Stimulated activated CD8-positive, alpha-beta memory T cell treated with anti-CD3 and anti-CD28 coated beads, Interleukin-7, amount 100 ng/mL, for 1 hour (primary cell): ENCODE data around the gene MYCBP2.
"Not testable (repeated sequence)": the region's sequence is repeated elsewhere in the genome, so short reads cannot be mapped to it uniquely, and the experiment has no call there.

Source experiments
- DNase-seq, 2 donors: peaks; one replicate each; pipeline ENCODE4 v3.0.0-alpha.2; 2020; ENCODE audit warnings: low read depth in 2 of 2

Gene MYCBP2

DNA sequence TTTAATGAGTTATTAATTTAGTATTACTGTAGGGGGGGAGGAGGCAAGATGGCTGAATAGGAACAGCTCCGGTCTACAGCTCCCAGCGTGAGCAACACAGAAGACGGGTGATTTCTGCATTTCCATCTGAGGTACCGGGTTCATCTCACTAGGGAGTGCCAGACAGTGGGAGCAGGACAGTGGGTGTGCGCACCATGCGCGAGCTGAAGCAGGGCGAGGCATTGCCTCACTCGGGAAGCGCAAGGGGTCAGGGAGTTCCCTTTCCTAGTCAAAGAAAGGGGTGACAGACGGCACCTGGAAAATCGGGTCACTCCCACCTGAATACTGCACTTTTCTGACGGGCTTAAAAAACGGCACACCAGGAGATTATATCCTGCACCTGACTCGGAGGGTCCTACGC is 127.9 kb downstream of the MYCBP2 start:
- not testable (repeated sequence) for DNase-seq

DNA sequence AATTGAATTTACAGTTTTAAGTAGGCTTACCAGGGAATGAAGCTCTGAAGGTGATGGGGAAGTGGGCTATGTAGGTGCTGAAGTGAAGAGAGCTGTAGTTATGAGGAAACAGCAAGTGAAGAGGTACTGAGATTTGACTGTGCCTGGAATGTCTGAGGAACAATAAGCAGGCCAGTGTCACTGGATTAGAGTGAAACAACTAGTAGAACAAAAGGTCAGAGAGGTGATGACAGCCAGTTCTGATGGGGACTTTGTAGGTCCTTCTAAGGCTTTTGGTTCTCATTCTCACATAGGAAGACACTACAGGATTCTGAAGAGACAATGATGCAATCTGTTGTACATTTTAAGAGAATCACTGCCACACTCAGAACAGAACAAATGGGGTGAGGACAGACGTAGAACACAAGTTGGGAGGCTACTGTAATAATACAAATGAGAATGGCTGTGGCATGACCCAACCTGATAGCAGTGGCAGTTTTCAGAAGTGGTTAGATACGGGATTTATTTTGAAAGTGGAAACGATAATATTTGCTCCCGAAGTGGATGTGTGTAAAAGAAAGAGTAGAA is 130.8 kb downstream of the MYCBP2 start:
- DNase-seq: no peak

DNA sequence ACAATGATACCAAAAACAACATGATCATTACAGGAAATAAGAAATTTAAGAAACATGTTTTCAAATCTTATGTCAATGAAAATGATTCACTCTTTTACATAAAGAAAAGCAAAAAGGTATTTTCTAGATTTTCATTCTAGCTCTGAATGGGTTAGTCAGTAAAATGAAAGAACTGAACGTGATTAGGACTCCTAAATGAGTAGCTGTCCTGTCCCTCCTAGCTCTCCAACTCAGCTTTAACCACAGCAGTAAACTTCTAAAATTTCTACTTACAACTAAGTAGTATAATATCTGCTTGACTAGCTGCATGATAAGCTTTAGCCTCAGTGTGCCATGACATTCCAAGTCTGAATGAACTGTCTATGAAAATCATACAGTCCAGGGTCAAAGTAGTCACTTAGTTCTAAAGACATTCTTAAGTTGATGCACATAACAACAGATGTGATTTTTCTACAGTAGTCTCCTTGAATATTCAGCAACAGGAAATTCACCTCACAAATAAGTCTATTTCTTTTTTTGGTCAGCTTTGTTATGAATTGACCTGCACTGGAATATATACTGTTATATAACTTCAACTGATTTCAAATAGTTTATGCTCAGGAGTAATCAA is 136.4 kb downstream of the MYCBP2 start:
- no peak for DNase-seq

GRCh38 chr13:77185721-77186120 is 141.2 kb downstream of the MYCBP2 start:
- no peak for DNase-seq

DNA sequence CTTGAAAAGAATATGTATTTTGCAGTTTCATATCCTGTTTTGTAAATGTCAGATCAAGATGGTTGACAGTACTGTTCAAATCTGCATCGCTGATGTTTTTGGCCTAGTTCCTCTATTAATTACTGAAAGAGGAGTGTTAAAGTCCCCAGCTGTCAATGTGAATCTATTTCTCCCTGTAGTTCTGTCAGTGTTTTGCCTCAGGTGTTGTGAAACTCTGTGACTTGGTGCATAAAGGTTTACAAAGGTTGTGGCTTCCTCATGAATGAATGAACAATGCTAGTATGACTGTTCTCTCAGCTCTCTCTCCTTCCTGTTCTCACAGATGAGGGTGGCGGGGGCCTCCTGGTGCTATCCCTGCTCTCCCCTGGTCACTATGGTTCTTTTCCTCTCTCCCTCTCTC is 142.4 kb downstream of the MYCBP2 start:
- no peak for DNase-seq

DNA sequence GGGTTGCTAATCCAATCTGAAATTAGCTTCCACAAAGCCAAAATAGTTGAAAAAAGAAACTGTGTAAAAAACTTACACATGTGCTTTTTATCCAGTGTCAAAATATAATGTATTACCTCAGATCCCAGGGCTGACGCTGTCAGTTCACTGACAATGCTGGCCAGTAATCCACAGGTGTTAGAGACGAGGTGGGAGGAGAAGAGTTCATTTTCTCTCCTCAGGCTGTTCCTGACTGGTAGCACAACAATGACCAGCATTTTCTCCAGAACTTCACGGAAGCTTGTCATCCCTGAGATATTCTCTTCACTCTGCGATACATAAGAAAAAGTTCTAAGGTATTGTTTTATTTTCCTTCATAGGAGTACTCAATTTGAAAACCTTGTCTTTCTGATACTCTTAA is 146.9 kb downstream of the MYCBP2 start:
- no peak for DNase-seq

DNA sequence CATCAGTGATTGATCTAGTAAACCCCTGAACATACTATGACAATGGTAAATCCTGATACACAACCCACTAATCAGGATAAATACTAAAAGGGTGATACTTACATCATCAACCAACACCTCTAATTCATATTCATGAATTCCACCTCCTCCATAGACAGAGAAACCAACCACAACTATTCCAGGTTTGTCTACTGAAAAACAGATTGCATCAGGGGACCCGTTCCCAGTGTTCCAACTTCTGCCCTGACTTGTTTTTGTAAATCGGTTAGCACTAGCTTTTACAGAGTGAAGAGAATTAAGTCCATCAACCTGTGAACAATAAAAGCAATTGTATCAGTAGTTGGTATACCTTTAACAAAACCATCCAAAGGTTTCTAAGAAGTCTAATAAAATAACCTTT is 149.2 kb downstream of the MYCBP2 start:
- DNase-seq: no peak

DNA sequence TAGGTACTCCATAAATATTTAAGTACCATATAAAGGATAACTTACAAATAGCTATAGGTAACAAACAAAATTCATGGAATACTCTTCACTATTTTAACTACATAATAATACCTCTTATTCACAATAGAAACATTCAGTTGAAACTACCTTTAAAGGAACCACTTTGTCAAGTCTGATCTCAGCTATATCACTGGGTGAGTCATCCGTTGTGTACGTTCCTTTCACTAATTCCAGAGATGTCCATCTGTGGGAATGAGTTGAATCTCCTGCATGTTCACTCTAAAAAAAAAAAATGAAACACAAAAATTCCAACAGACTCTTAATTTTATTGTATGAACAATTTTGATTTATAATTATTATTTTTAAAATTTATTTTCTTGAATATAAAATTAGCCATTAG is 150.5 kb downstream of the MYCBP2 start:
- DNase-seq: no peak

- DNase-seq: no peak
Measured at GRCh38 chr13:77172650-77173049, 154.2 kb downstream of the MYCBP2 start.

DNA sequence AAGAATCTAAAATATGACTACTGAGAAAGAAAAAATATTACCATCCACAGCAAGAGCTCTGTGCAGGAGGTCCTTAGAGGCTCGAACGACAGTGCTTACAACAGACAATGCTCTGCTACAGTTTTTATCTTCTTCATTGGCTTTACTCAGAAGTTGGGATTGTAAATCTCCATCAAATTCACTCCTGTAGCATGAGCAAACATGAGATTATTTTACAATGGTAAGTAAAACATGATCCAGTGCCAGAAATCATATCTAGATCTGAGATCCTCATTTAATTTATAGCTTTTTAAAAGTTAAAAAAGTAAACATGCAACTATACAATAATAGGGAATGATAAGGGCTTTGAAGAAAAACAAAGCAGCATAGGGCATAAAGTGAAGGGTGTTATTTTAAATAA is 155.4 kb downstream of the MYCBP2 start:
- no peak for DNase-seq

DNA sequence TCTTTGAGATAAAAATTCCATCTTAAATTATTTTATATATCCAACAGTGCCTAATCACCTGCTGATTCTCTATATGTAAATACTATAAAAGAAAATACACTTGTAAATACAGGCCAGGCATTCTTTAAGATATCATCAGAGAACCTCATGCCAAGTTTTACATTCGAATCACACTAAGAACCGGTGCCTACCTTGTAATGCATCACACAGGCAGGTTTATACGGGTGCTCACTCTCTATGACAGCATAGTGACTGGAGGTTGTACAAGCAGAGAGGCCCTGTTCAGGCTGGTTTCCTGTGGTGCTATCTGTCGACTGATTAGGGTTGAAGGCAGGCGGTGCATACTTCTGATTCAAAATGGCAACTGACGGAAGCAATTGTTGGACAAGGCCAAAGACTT is 158.7 kb downstream of the MYCBP2 start:
- no peak for DNase-seq

DNA sequence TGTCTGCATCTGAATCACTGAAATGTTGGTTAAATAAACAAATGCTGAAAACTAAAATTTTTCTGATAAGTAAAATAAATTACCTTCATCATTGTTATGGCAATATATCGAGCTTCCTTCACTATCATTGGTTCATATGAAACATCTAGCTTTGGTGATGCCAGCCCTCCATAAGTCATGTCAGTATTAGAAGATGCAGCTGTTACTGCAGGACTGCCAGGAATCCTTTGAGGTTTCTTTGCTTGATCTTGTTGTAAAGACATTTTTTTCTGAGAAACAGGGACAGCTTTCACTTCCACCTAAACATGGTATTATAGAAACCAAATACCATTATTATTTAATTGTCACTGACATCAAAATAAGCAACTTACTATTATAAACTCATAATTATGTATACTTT is 176.2 kb downstream of the MYCBP2 start:
- DNase-seq: no peak

- DNase-seq: no peak
Measured at GRCh38 chr13:77143431-77143830, 183.5 kb downstream of the MYCBP2 start.

DNA sequence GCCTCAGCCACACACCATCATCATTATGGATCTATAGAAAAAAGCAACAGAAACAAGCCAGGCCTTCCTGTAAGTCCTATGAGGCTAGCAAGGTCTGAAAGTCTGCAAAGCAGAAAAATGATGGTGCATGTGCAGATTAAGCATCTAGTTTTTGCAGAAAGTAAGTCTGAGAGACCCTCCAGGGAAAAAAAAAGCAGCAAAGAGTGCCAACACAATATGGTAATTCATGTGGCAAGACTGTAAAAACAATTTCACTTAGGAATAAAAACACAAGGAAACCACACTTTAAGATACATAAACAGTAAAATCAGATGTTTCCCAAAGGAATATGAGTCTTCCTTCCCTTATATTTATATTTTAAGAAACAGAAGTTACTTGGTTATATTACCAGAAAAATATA is 187.6 kb downstream of the MYCBP2 start:
- no peak for DNase-seq

DNA sequence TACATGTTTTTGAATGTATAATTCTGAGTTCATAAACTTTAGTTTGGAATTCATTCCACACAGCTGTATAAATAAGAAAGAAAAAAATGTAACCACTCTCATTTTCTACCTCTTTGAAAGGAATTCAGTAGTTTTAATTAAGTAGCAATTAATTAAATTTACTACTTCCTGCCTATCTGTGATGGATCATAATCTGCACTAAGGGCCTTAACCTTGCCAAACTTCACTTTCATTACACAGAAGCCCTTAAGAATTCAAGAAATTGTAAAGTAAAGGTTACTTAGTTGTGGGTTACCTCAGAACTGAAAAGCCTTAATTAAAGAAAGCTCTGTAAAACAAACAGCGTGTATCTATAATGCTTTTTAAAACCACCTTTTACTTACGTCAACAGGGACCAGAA is 188.1 kb downstream of the MYCBP2 start:
- DNase-seq: no peak

DNA sequence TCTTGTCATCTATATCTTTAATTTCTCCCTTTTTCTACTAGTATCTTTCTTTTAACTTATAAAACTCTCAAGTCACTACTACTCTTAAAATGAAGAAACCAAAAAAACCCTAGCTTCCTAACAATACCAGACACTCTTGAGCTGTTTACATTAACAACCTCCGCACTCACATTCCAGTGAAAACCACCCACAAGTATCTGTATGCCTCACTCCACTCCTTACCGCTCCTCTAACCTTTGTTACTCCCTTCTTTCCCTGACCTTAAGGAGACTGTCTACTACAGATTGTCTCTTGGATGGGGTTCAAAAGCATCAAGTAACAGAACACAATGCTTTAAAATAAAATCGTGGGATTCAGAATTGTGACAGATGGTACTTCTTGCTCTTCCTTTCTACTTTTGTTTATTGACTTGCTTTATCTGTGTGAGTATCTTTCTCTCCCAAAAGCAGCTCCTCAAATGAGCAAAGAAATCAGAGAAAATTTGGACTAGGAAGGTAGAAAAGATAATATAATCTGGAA is 189.9 kb downstream of the MYCBP2 start:
- DNase-seq: no peak

GRCh38 chr13:77124423-77124822 is 202.5 kb downstream of the MYCBP2 start:
- DNase-seq: no peak

- DNase-seq: no peak
Measured at GRCh38 chr13:77118134-77118533, 208.8 kb downstream of the MYCBP2 start.

GRCh38 chr13:77114271-77114670 is 212.6 kb downstream of the MYCBP2 start:
- DNase-seq: no peak

DNA sequence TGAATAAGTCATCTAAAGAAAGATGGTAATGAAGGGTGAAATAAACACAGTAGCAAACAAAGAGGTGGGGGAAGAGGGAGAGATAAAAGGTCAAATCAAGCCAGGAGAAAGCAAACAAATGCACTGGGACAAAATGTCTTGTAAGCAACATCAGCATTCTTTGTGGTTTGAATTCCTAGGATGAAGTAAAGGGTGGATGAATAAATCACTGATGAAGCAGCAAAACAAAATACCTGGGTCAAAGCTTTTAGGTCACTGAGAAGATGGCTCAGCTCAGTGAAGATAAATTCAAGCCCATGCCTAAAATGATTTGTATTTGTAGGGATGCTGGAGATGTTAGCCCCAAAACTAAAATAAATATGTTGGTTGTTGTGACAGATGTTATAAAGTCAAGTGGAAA is 213.4 kb downstream of the MYCBP2 start:
- no peak for DNase-seq

DNA sequence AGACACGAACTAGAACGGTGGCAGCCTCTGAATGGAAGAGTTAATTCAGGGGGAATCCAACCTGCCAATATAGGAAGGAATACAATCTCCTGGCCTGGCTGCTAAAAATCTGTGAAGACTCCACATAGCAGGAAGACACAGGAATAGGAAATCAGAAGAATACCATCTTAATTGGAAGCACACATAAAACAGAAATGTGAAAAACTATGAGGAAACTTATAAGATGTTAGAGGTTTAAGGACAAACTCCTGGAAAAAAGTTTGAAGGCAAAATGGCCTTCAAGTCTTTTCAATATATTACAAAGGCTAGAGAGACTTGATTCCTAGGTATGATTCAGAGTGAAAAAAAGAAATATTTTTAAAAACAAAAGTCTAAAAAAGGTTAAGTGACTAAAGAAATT is 221.8 kb downstream of the MYCBP2 start:
- DNase-seq: no peak

DNA sequence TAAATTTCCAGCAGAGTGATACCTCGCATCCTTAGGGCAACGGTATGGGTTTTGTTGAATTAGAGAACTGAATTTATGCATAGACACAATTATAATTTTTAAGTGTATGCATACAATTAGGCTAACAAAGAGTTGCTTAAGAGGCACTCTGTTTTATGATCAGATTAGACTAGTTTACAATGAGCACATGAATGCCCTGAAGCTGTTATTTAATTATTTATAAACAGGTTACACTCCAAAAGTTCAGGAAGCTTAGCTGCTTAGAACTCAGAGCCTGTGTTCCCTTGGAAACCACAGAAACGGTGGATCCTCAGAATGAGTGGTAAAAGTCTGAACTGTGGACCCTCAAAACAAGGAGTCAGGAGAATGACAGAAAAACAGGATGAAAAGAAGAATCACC is 227.5 kb downstream of the MYCBP2 start:
- no peak for DNase-seq

DNA sequence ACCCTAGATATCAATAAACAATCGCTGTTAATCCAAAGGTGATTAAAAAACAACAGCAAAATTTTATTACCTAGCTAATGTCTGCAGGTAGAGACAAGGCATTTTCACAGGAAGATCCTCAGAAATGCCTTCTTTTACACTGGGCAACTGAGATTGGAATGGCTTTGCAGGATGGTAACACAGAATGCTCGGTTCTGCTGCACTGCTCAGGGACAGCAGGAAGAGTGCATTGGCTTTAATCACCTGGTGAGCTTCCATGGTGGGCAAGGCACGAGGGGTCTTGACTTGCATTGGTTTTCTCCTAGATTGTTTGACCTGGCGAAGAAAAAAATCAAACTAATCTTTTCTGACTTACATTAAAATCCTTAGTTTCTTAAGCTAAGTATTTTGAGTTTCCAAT is 231.6 kb downstream of the MYCBP2 start:
- no peak for DNase-seq

DNA sequence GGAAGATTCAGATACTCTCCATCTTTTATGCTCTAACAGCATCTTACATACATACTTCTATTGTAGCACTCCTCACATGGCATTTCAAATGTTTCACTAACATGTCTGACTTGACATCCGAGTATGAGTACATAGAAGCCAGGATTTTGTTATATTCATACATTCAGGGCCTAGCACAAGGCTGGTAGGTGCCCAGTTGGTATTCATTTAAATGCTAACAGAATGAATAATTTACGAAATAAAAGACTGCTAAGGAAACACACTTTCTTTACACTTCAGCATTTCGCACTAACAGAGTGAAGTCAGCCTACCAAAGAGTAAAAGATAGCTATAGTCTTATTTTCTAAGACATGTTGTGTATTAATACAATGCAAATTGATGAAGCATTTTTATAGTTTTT is 232.1 kb downstream of the MYCBP2 start:
- DNase-seq: no peak
